ENCODE measurements around the gene TOMM20.

TOMM20 gene

GRCh38 chr1:235105051-235106043 is 23.3 kb downstream of the TOMM20 start:
- Mint-ChIP-seq H3K9me3 (no peaks in the 10 kb centered on the region), H3K36me3 (ENCODE audit: low read depth) (peaks cover 36% of the 10 kb centered on the region), H3K4me3 (no peak overlapping the region), H3K27ac (no peak overlapping the region), H3K4me1 (peaks cover 28% of the 10 kb centered on the region), H3K27me3 (ENCODE audit: low read depth, poor library complexity) (peaks cover 6% of the 10 kb centered on the region)
- no peak for TF ChIP-seq CTCF (IDR thresholded peaks at IDR 0.05)
- no peak for DNase-seq

- no peak overlapping the region for H3K27ac Mint-ChIP-seq
- no peak for TF ChIP-seq CTCF (IDR thresholded peaks at IDR 0.05)
- H3K9me3 Mint-ChIP-seq: no peaks in the 10 kb centered on the region
- H3K4me3 Mint-ChIP-seq: no peak overlapping the region
- H3K4me1 Mint-ChIP-seq: peaks cover 37% of the 10 kb centered on the region
- H3K27me3 Mint-ChIP-seq (ENCODE audit: low read depth, poor library complexity): peaks cover 6% of the 10 kb centered on the region
- H3K36me3 Mint-ChIP-seq (ENCODE audit: low read depth): peaks cover 16% of the 10 kb centered on the region
- DNase-seq: no peak
Measured at GRCh38 chr1:235102993-235103411, 25.6 kb downstream of the TOMM20 start.

- H3K27me3 Mint-ChIP-seq (ENCODE audit: low read depth, poor library complexity): peaks cover 6% of the 10 kb centered on the region
- no peaks in the 10 kb centered on the region for H3K9me3 Mint-ChIP-seq
- peaks cover 37% of the 10 kb centered on the region for H3K4me1 Mint-ChIP-seq
- H3K36me3 Mint-ChIP-seq (ENCODE audit: low read depth): peaks cover 9% of the 10 kb centered on the region
- DNase-seq: no peak
- H3K27ac Mint-ChIP-seq: no peak overlapping the region
- H3K4me3 Mint-ChIP-seq: no peak overlapping the region
- no peak for TF ChIP-seq CTCF (IDR thresholded peaks at IDR 0.05)
Measured at GRCh38 chr1:235102259-235102582, 26.4 kb downstream of the TOMM20 start.

- no peaks in the 10 kb centered on the region for H3K9me3 Mint-ChIP-seq
- TF ChIP-seq CTCF (IDR thresholded peaks at IDR 0.05): no peak
- no peak overlapping the region for H3K4me3 Mint-ChIP-seq
- no peak for DNase-seq
- H3K27me3 Mint-ChIP-seq (ENCODE audit: low read depth, poor library complexity): peaks cover 6% of the 10 kb centered on the region
- peaks cover 37% of the 10 kb centered on the region for H3K4me1 Mint-ChIP-seq
- no peak overlapping the region for H3K27ac Mint-ChIP-seq
- H3K36me3 Mint-ChIP-seq (ENCODE audit: low read depth): peaks cover 4% of the 10 kb centered on the region
Measured at GRCh38 chr1:235101558-235102258, 26.9 kb downstream of the TOMM20 start.

- Mint-ChIP-seq H3K9me3 (no peaks in the 10 kb centered on the region), H3K4me3 (no peak overlapping the region), H3K4me1 (peaks cover 42% of the 10 kb centered on the region), H3K27me3 (ENCODE audit: low read depth, poor library complexity) (peaks cover 6% of the 10 kb centered on the region), H3K27ac (no peak overlapping the region), H3K36me3 (ENCODE audit: low read depth) (peaks cover 4% of the 10 kb centered on the region)
- TF ChIP-seq CTCF (IDR thresholded peaks at IDR 0.05): no peak
- DNase-seq: no peak
Measured at GRCh38 chr1:235100194-235100772, 28.4 kb downstream of the TOMM20 start.
